ENCODE measurements around the gene SPC25. TPM values are rescaled to one million over a fixed set of nuclear protein-coding genes. Genes with fewer than 3 reads are reported as not detected.

Gene SPC25
- total RNA-seq, 3 donors from 2014 or later (not counting 1 experiment from before 2014, with no cell fraction given) = 0.45 to 1.0 TPM; not detected in 1

GRCh38 chr2:168929031-168929430, 38.8 kb upstream of the SPC25 start:
- peaks cover 8 to 38% of the 10 kb centered on the region in 2 donors for H3K27me3 Mint-ChIP-seq (ENCODE audit: low read depth in 2 of 2)
- H3K4me1 ChIP-seq (ENCODE audit: control insufficient read depth, insufficient read depth, low read length) = no peaks in the 10 kb centered on the region
- H3K4me1 Mint-ChIP-seq = no peaks in the 10 kb centered on the region

DNA sequence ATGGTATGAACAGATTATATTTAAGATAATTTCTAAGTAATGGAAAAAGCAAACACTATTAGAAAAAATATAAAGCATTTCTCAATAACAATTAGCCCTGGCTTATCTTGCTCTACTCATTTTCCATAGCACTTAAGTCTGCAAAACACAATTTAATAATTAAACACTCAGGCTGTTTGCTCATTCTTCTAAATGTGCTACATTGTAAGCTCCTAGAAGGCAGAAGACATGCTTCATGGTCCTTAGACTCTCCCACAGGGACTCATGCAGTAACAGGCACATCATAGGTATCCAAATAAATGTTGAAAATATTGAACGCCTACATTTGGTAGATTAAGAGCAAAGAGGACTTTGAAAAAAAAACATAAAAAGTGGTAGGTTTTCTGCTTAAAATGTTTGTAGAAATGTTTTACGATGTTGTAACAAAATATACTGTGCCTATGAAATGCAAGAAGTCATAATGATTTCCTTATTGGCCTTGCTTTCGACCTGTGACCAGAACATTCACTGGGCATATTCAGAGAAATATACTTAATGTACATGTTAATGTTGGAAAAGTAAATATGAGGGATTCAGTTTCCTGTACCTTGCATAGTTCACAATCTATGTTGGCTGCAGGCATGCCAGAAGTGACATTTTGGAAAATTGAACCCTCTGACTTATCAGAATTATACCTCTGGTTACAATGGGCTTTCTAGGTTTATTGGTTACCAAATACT, 38.0 kb upstream of the SPC25 start:
- no peak for TF ChIP-seq CTCF (IDR thresholded peaks at IDR 0.05)
- DNase-seq = no peak
- H3K27ac Mint-ChIP-seq = no peak overlapping the region
- H3K36me3 Mint-ChIP-seq = no peaks in the 10 kb centered on the region
- no peaks in the 10 kb centered on the region for H3K4me1 Mint-ChIP-seq
- H3K4me1 ChIP-seq (ENCODE audit: control insufficient read depth, insufficient read depth, low read length) = no peaks in the 10 kb centered on the region
- H3K36me3 ChIP-seq (ENCODE audit: control insufficient read depth, insufficient read depth, low read length) = no peaks in the 10 kb centered on the region
- intact Hi-C loops (cut with micrococcal nuclease) = no loop called here
- H3K4me3 ChIP-seq (ENCODE audit: low read length) = no peak overlapping the region
- H3K27me3 Mint-ChIP-seq (ENCODE audit: low read depth in 2 of 2) = peaks cover 8 to 45% of the 10 kb centered on the region in 2 donors
- no peak overlapping the region for H3K4me3 Mint-ChIP-seq
- no peaks in the 10 kb centered on the region for H3K9me3 ChIP-seq (ENCODE audit: control insufficient read depth, insufficient read depth, low read length)
- peaks cover 3% of the 10 kb centered on the region for H3K27me3 ChIP-seq (ENCODE audit: control insufficient read depth, insufficient read depth, low read length)
- H3K9me3 Mint-ChIP-seq = no peaks in the 10 kb centered on the region
- WGBS (ENCODE audit: insufficient coverage) = 98% methylated on average over 3 of the region's 3 CpGs
- H3K27ac ChIP-seq (ENCODE audit: low read length) = no peak overlapping the region
- ATAC-seq = no peak

More at GRCh38 chr2:168929031-168929430, 38.8 kb upstream of the SPC25 start:
- Mint-ChIP-seq H3K4me3 (no peak overlapping the region), H3K36me3 (no peaks in the 10 kb centered on the region), H3K27ac (no peak overlapping the region), H3K9me3 (no peaks in the 10 kb centered on the region)
- H3K4me3 ChIP-seq (ENCODE audit: low read length) = no peak overlapping the region
- intact Hi-C loops (cut with micrococcal nuclease) = no loop called here
- 84% methylated on average over 3 of the region's 3 CpGs for WGBS (ENCODE audit: insufficient coverage)
- no peak overlapping the region for H3K27ac ChIP-seq (ENCODE audit: low read length)
- no peaks in the 10 kb centered on the region for H3K9me3 ChIP-seq (ENCODE audit: control insufficient read depth, insufficient read depth, low read length)
- ATAC-seq (no peak), DNase-seq (no peak)
- peaks cover 3% of the 10 kb centered on the region for H3K27me3 ChIP-seq (ENCODE audit: control insufficient read depth, insufficient read depth, low read length)
- H3K36me3 ChIP-seq (ENCODE audit: control insufficient read depth, insufficient read depth, low read length) = no peaks in the 10 kb centered on the region
- TF ChIP-seq CTCF (IDR thresholded peaks at IDR 0.05) = no peak

DNA sequence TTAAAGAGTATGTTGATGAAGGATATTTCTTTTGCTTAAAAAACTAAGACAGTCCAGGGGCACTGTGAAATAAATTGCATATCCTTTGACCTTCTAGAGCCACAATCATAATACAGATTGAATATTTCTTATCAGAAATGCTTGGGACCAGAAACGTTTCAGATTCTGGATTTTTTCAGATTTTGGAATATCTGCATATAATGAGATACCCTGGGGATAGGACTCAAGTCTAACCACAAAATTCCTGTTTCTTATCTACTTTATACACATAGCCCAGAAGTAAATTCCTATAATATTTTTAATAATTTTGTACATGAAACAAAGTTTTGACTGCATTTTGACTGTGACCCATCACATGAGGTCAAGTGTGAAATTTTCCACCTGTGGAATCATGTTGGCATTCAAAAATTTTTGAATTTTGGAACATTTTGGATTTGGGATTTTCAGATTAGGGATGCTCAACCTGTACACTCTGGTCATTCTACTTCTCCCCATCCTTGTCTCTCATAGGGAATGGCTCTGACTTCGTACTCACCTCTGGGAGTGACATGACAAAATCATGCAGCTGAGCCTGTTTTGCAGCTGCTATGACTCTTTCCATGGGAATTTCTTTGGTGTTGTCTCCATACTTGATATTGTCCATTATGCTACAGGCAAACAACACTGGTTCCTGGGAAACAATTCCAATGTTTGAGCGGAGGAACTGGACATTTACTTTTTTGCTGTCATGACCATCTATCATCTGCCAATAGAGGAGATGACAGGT, 36.6 kb upstream of the SPC25 start:
- no peaks in the 10 kb centered on the region for H3K4me1 ChIP-seq (ENCODE audit: control insufficient read depth, insufficient read depth, low read length)
- Mint-ChIP-seq H3K4me1 (no peaks in the 10 kb centered on the region), H3K4me3 (no peak overlapping the region), H3K36me3 (no peaks in the 10 kb centered on the region), H3K27me3 (ENCODE audit: low read depth in 2 of 2) (peaks cover 14 to 54% of the 10 kb centered on the region in 2 donors), H3K9me3 (no peaks in the 10 kb centered on the region), H3K27ac (no peak overlapping the region)
- ATAC-seq (no peak), DNase-seq (no peak)
- H3K4me3 ChIP-seq (ENCODE audit: low read length) = no peak overlapping the region
- intact Hi-C loops (cut with micrococcal nuclease) = no loop called here
- no peaks in the 10 kb centered on the region for H3K9me3 ChIP-seq (ENCODE audit: control insufficient read depth, insufficient read depth, low read length)
- no peak for TF ChIP-seq CTCF (IDR thresholded peaks at IDR 0.05)
- no peaks in the 10 kb centered on the region for H3K36me3 ChIP-seq (ENCODE audit: control insufficient read depth, insufficient read depth, low read length)
- peaks cover 3% of the 10 kb centered on the region for H3K27me3 ChIP-seq (ENCODE audit: control insufficient read depth, insufficient read depth, low read length)
- 79% methylated on average over 1 of the region's 3 CpGs for WGBS (ENCODE audit: insufficient coverage)
- no peak overlapping the region for H3K27ac ChIP-seq (ENCODE audit: low read length)
